HG02973 (cell line): ENCODE results near the gene CACNG4.
"Not testable (repeated sequence)": the region's sequence is repeated elsewhere in the genome, so short reads cannot be mapped to it uniquely, and the experiment has no call there.

Source experiments
- ATAC-seq: cut with Tn5 transposase; IDR thresholded peaks from one replicate; pipeline ENCODE4 v1.9.1; 2021; ENCODE audit warnings: moderate library complexity; ENCODE audit not compliant: unreplicated experiment

Gene CACNG4

GRCh38 chr17:66960613-66961012, 3.9 kb upstream of the CACNG4 start:
- ATAC-seq: no peak

DNA sequence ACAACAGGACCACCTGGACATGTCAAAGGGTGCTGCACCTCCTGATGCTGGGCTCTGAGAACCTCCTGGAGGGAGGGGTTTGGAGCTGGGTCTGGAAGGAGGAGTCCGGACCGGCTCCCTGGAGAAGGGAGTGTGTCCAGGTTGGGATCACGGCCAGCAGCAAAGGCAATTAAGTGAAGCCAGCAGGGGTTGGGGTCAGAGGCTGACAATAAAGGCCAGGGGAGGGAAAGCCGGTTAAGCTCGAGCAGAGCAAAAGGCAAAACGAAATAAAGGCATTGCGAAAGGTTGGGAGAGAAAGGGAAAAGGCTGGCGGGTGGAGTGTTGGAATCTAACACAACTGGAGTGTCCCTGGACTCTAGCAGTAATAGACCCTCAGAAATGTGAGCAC, 992 bp upstream of the CACNG4 start:
- ATAC-seq: no peak

GRCh38 chr17:66964930-66965800, 658 bp downstream of the CACNG4 start:
- ATAC-seq: no peak

GRCh38 chr17:66965801-66966262, 1.3 kb downstream of the CACNG4 start:
- no peak for ATAC-seq

GRCh38 chr17:66966298-66966697, 1.8 kb downstream of the CACNG4 start:
- no peak for ATAC-seq

GRCh38 chr17:66966704-66967418, 2.4 kb downstream of the CACNG4 start:
- no peak for ATAC-seq

- ATAC-seq: no peak
Measured at GRCh38 chr17:66967837-66968543, 3.5 kb downstream of the CACNG4 start.

DNA sequence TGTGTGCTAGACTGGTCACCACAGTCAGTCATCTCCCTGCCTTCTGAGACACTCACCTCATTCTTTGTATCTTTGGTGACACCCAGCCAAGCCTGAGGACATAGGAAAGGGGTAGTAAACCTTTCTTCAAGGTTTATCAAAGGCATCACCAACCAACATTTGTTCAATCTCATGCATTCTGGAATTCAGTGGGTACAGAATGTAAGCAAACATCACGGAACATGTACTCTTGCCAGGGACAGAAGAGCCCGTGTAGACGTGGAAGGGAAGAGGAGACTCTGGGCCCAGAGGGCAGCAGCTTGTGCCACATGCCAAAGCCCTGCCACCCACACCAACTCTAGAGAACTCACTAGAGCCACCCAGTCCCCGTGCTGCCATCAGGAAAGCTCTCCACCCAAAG, 4.4 kb downstream of the CACNG4 start:
- no peak for ATAC-seq

- ATAC-seq: no peak
Measured at GRCh38 chr17:66970140-66970539, 5.6 kb downstream of the CACNG4 start.

- ATAC-seq: no peak
Measured at GRCh38 chr17:66970797-66971196, 6.3 kb downstream of the CACNG4 start.

GRCh38 chr17:66971264-66971663, 6.8 kb downstream of the CACNG4 start:
- ATAC-seq: no peak

DNA sequence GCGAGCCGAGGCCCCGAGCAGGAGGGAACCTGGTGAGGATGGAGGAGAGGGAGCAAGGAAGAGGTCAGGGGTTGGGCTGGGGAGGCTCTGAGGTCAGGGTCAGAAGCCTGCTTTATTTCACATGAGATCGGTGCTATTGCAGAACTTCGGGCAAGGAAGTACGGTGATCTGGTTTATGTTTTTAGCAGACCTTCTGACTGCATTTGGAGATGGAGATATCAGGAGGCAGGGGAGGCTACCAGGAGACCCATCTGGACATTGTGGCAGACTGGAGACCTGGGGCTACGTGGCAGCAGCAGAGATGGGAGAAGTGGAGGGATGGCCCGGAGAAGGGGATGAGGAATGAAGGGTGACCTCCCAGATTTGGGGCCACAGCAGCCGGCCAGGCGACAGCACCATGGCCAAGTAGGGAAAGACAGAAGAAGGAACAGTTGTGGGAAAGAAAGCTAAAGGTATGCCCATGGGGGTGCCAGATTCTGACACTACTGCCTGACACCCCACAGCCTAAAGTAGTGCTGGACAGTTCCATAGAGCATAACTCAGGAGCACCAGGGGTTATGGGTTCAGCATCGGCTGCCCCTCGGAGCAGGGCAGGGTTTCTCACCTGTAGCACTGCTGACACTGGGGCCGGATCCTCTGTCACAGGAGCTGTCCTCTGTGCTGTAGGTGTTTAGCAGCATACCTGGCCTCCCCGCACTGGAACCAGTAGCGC, 7.4 kb downstream of the CACNG4 start:
- ATAC-seq: no peak

GRCh38 chr17:66972442-66972830, 7.9 kb downstream of the CACNG4 start:
- not testable (repeated sequence) for ATAC-seq

- no peak for ATAC-seq
Measured at GRCh38 chr17:66975188-66975587, 10.7 kb downstream of the CACNG4 start.

DNA sequence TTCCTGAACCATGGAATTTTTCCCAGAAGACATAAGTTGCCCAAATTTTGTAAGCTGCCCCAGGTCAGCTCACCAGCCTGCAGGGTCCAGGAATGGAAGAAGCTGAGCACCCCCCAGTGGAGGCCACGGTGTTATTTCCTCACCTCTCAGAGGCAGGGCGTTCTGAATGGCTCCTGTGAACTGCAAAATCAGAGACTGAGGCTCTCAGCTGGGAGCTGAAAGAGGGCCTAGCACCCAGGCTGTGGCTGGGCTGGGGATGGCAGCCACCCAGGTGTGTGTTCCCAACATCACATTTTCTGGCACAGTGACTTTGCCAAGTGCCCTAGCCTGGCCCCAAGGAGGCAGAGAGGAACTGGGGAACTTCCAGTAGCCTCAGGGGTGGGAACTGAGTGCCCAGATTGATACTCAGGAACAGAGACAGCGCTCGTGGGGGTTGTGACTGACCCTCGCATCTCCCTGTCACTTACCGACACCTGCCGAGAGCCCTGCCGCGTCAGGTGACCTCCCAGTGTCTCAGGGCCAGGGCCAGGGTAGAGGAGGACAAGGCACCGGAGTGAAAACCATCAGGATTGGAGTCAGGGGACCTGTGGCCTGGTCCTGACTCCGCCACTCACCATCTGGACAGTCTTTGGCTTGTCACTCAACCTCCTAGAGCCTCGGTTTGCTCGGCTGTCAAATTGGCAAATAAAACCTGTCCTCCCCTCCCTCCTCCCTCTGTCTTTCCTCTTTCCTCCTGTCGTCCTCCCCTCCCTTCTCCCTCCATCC, 11.3 kb downstream of the CACNG4 start:
- ATAC-seq: no peak

DNA sequence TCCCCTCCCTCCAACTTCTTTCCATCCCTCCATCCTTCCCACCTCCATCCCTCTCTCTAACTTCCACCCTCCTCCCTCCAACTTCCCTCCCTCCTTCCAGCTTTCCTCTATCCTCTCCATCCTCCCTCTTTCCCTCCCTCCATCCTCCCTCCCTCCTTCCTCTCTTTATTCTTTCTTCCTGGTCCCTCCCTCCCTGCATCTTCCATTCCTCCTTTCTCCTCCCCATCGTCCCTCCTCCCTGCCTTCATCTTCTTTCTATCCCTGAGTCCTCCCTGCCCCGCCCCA, 11.8 kb downstream of the CACNG4 start:
- ATAC-seq: no peak

GRCh38 chr17:66976781-66977201, 12.3 kb downstream of the CACNG4 start:
- ATAC-seq: no peak

- ATAC-seq: no peak
Measured at GRCh38 chr17:66978514-66979061, 14.1 kb downstream of the CACNG4 start.

- ATAC-seq: no peak
Measured at GRCh38 chr17:66980896-66981295, 16.4 kb downstream of the CACNG4 start.

DNA sequence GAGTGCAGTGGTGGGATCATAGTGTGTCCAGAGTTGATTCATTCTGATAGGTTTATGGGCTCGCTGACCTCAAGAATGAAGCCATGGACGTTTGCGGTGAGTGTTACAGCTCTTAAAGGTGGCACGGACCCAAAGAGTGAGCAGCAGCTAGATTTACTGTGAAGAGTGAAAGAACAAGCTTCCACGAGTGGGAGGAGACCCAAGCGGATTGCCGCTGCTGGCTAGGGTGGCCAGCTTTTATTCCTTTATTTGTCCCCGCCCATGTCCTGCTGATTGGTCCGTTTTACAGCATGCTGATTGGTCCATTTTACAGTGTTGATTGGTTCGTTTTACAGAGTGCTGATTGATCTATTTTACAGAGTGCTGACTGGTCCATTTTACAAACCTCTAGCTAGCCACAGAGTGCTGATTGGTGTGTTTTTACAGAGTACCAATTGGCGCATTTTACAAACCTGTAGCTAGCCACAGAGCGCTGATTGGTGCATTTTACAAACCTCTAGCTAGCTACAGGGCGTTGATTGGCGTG, 17.5 kb downstream of the CACNG4 start:
- ATAC-seq: no peak
